ENCODE data around the gene BANP. TPM values are rescaled to one million over a fixed set of nuclear protein-coding genes. Genes with fewer than 3 reads are reported as not detected.

BANP gene
- total RNA-seq, 1 experiment from 2014 or later, result 22.6 TPM

- in situ Hi-C loops (cut with HindIII; ENCODE audit: low pct_unique_long_range_greater_than_20kb, low sequenced_read_pairs), result no loop called here
- no TSS peak for BruUV-seq (replicated peaks)
- TF ChIP-seq POLR2AphosphoS5 (IDR thresholded peaks at IDR 0.05; ENCODE audit: low read depth, low read length) (no peak), CTCF (IDR thresholded peaks at IDR 0.05) (no peak), REST (IDR thresholded peaks at IDR 0.05; ENCODE audit: insufficient read depth in 1 of 2, low read depth in 2 of 2, low read length in 1 of 2) (no peak), SIN3A (IDR thresholded peaks at IDR 0.05; ENCODE audit: borderline replicate concordance, insufficient read depth, low read depth, low read length) (no peak), TCF7L2 (IDR thresholded peaks at IDR 0.05; ENCODE audit: low read depth, low read length) (no peak)
- no peaks in the 10 kb centered on the region for H3K4me1 ChIP-seq (ENCODE audit: control insufficient read depth, insufficient read depth, low read length)
- H3K36me3 ChIP-seq (ENCODE audit: control insufficient read depth, insufficient read depth, low read length), result no peaks in the 10 kb centered on the region
- no peaks in the 10 kb centered on the region for H3K27me3 ChIP-seq (ENCODE audit: control insufficient read depth, insufficient read depth, low read length)
- DNase-seq (ENCODE audit: low read depth, low spot score), result no peak
- CTCF ChIA-PET, result no interaction called here
- no peaks in the 10 kb centered on the region for H3K9me3 ChIP-seq (ENCODE audit: control insufficient read depth, insufficient read depth, low read depth, low read length)
- POLR2A ChIA-PET, result no interaction called here
- no peak overlapping the region for H3K4me3 ChIP-seq (ENCODE audit: low read depth in 2 of 2, low read length in 2 of 2)
- intact Hi-C loops (cut with micrococcal nuclease; ENCODE audit: unreplicated experiment), result no loop called here
- ATAC-seq, result no peak
- no peak overlapping the region for H3K27ac ChIP-seq (ENCODE audit: low read length)
Observed at GRCh38 chr16:88059701-88060386, 108.6 kb downstream of the BANP start.

GRCh38 chr16:88060524-88061219 is 109.4 kb downstream of the BANP start:
- no peaks in the 10 kb centered on the region for H3K27me3 ChIP-seq (ENCODE audit: control insufficient read depth, insufficient read depth, low read length)
- H3K9me3 ChIP-seq (ENCODE audit: control insufficient read depth, insufficient read depth, low read depth, low read length), result no peaks in the 10 kb centered on the region
- intact Hi-C loops (cut with micrococcal nuclease; ENCODE audit: unreplicated experiment) (no loop called here), in situ Hi-C loops (cut with HindIII; ENCODE audit: low pct_unique_long_range_greater_than_20kb, low sequenced_read_pairs) (no loop called here)
- DNase-seq (ENCODE audit: low read depth, low spot score) (no peak), ATAC-seq (no peak)
- BruUV-seq (replicated peaks), result no TSS peak
- POLR2A ChIA-PET, result no interaction called here
- H3K4me3 ChIP-seq (ENCODE audit: low read depth in 2 of 2, low read length in 2 of 2), result no peak overlapping the region
- CTCF ChIA-PET, result no interaction called here
- H3K4me1 ChIP-seq (ENCODE audit: control insufficient read depth, insufficient read depth, low read length), result no peaks in the 10 kb centered on the region
- no peak for TF ChIP-seq TCF7L2 (IDR thresholded peaks at IDR 0.05; ENCODE audit: low read depth, low read length)
- no peak for TF ChIP-seq SIN3A (IDR thresholded peaks at IDR 0.05; ENCODE audit: borderline replicate concordance, insufficient read depth, low read depth, low read length)
- peak; percentile 48 for TF ChIP-seq CTCF (IDR thresholded peaks at IDR 0.05)
- no peaks in the 10 kb centered on the region for H3K36me3 ChIP-seq (ENCODE audit: control insufficient read depth, insufficient read depth, low read length)
- H3K27ac ChIP-seq (ENCODE audit: low read length), result no peak overlapping the region
